ENCODE data around the gene SZRD1.
A peak's percentile ranks its signal among the peaks of the same experiment; 100 is the strongest.

Gene SZRD1

GRCh38 chr1:16367258-16367967, 371 bp downstream of the SZRD1 start:
- peak; percentile 78 to 80 (median 79) for DNase-seq (ENCODE audit: low read depth in 3 of 3)

- DNase-seq (ENCODE audit: low read depth in 3 of 3), result no peak
Measured at GRCh38 chr1:16367968-16368890, 1.2 kb downstream of the SZRD1 start.

GRCh38 chr1:16369821-16370220, 2.8 kb downstream of the SZRD1 start:
- DNase-seq (ENCODE audit: low read depth in 3 of 3), result no peak

- no peak for DNase-seq (ENCODE audit: low read depth in 3 of 3)
Measured at GRCh38 chr1:16371725-16372124, 4.7 kb downstream of the SZRD1 start.

- no peak for DNase-seq (ENCODE audit: low read depth in 3 of 3)
Measured at GRCh38 chr1:16372535-16373285, 5.7 kb downstream of the SZRD1 start.

GRCh38 chr1:16374266-16374665, 7.2 kb downstream of the SZRD1 start:
- no peak for DNase-seq (ENCODE audit: low read depth in 3 of 3)

- no peak for DNase-seq (ENCODE audit: low read depth in 3 of 3)
Measured at GRCh38 chr1:16375521-16376340, 8.7 kb downstream of the SZRD1 start.

GRCh38 chr1:16376971-16377370, 9.9 kb downstream of the SZRD1 start:
- DNase-seq (ENCODE audit: low read depth in 3 of 3), result no peak

- DNase-seq (ENCODE audit: low read depth in 3 of 3), result no peak
Measured at GRCh38 chr1:16378443-16378842, 11.4 kb downstream of the SZRD1 start.

GRCh38 chr1:16380868-16381267, 13.8 kb downstream of the SZRD1 start:
- no peak for DNase-seq (ENCODE audit: low read depth in 3 of 3)

- DNase-seq (ENCODE audit: low read depth in 3 of 3), result no peak
Measured at GRCh38 chr1:16383888-16384287, 16.8 kb downstream of the SZRD1 start.

GRCh38 chr1:16385659-16386453, 18.8 kb downstream of the SZRD1 start:
- DNase-seq (ENCODE audit: low read depth in 3 of 3), result no peak

- no peak for DNase-seq (ENCODE audit: low read depth in 3 of 3)
Measured at GRCh38 chr1:16386454-16387113, 19.5 kb downstream of the SZRD1 start.

- no peak for DNase-seq (ENCODE audit: low read depth in 3 of 3)
Measured at GRCh38 chr1:16387201-16388188, 20.5 kb downstream of the SZRD1 start.

GRCh38 chr1:16391411-16391810, 24.4 kb downstream of the SZRD1 start:
- no peak for DNase-seq (ENCODE audit: low read depth in 3 of 3)

- DNase-seq (ENCODE audit: low read depth in 3 of 3), result no peak
Measured at GRCh38 chr1:16392740-16393569, 25.9 kb downstream of the SZRD1 start.

GRCh38 chr1:16393570-16394521, 26.8 kb downstream of the SZRD1 start:
- DNase-seq (ENCODE audit: low read depth in 3 of 3), result no peak
